ENCODE results near the gene SOX6. TPM values are rescaled to one million over a fixed set of nuclear protein-coding genes. Genes with fewer than 3 reads are reported as not detected.
A peak's percentile ranks its signal among the peaks of the same experiment; 100 is the strongest.
"Not testable (repeated sequence)": the region's sequence is repeated elsewhere in the genome, so short reads cannot be mapped to it uniquely, and the experiment has no call there.

The SOX6 gene
- total RNA-seq, 1 donor from 2014 or later = 34.6 TPM

- intact Hi-C loops (cut with DNase I) = no loop called here
Measured at GRCh38 chr11:16031210-16031609, 325.1 kb downstream of the SOX6 start.

GRCh38 chr11:16030664-16031063, 325.7 kb downstream of the SOX6 start:
- intact Hi-C loops (cut with DNase I) = no loop called here
- DNase-seq (ENCODE audit: low spot score) = no peak

More at GRCh38 chr11:16031210-16031609, 325.1 kb downstream of the SOX6 start:
- no peak for DNase-seq (ENCODE audit: low spot score)

GRCh38 chr11:16029151-16029550, 327.2 kb downstream of the SOX6 start:
- DNase-seq (ENCODE audit: low spot score); intact Hi-C loops (cut with DNase I): not testable (repeated sequence)

- no peak for DNase-seq (ENCODE audit: low spot score)
Measured at GRCh38 chr11:16028419-16028818, 327.9 kb downstream of the SOX6 start.

GRCh38 chr11:16027621-16028020, 328.7 kb downstream of the SOX6 start:
- no peak for DNase-seq (ENCODE audit: low spot score)
- intact Hi-C loops (cut with DNase I) = no loop called here

More at GRCh38 chr11:16028419-16028818, 327.9 kb downstream of the SOX6 start:
- intact Hi-C loops (cut with DNase I) = no loop called here

GRCh38 chr11:16026849-16027248, 329.5 kb downstream of the SOX6 start:
- intact Hi-C loops (cut with DNase I) = no loop called here

GRCh38 chr11:16018931-16019330, 337.4 kb downstream of the SOX6 start:
- intact Hi-C loops (cut with DNase I) = no loop called here
- DNase-seq (ENCODE audit: low spot score) = no peak

More at GRCh38 chr11:16026849-16027248, 329.5 kb downstream of the SOX6 start:
- no peak for DNase-seq (ENCODE audit: low spot score)

- intact Hi-C loops (cut with DNase I) = no loop called here
- no peak for DNase-seq (ENCODE audit: low spot score)
Measured at GRCh38 chr11:16016468-16016829, 339.9 kb downstream of the SOX6 start.

- no peak for DNase-seq (ENCODE audit: low spot score)
- intact Hi-C loops (cut with DNase I) = no loop called here
Measured at GRCh38 chr11:16015741-16016467, 340.4 kb downstream of the SOX6 start.

- intact Hi-C loops (cut with DNase I) = no loop called here
- no peak for DNase-seq (ENCODE audit: low spot score)
Measured at GRCh38 chr11:16013649-16014275, 342.6 kb downstream of the SOX6 start.

- no peak for DNase-seq (ENCODE audit: low spot score)
- intact Hi-C loops (cut with DNase I) = no loop called here
Measured at GRCh38 chr11:16013242-16013641, 343.1 kb downstream of the SOX6 start.

GRCh38 chr11:16012125-16012751, 344.1 kb downstream of the SOX6 start:
- intact Hi-C loops (cut with DNase I) = no loop called here

GRCh38 chr11:16011396-16011795, 344.9 kb downstream of the SOX6 start:
- intact Hi-C loops (cut with DNase I) = no loop called here
- no peak for DNase-seq (ENCODE audit: low spot score)

More at GRCh38 chr11:16012125-16012751, 344.1 kb downstream of the SOX6 start:
- no peak for DNase-seq (ENCODE audit: low spot score)

GRCh38 chr11:16009021-16009420, 347.3 kb downstream of the SOX6 start:
- no peak for DNase-seq (ENCODE audit: low spot score)
- intact Hi-C loops (cut with DNase I) = no loop called here

- no peak for DNase-seq (ENCODE audit: low spot score)
- intact Hi-C loops (cut with DNase I) = no loop called here
Measured at GRCh38 chr11:16007514-16007913, 348.8 kb downstream of the SOX6 start.

GRCh38 chr11:16002942-16003341, 353.4 kb downstream of the SOX6 start:
- peak; percentile 70 for DNase-seq (ENCODE audit: low spot score)
- intact Hi-C loops (cut with DNase I) = no loop called here

- intact Hi-C loops (cut with DNase I) = no loop called here
- no peak for DNase-seq (ENCODE audit: low spot score)
Measured at GRCh38 chr11:16001899-16002426, 354.4 kb downstream of the SOX6 start.

GRCh38 chr11:16001044-16001568, 355.2 kb downstream of the SOX6 start:
- DNase-seq (ENCODE audit: low spot score) = no peak
- intact Hi-C loops (cut with DNase I) = no loop called here

GRCh38 chr11:16000065-16000464, 356.3 kb downstream of the SOX6 start:
- intact Hi-C loops (cut with DNase I) = no loop called here
- no peak for DNase-seq (ENCODE audit: low spot score)

- intact Hi-C loops (cut with DNase I) = no loop called here
- DNase-seq (ENCODE audit: low spot score) = no peak
Measured at GRCh38 chr11:15993345-15993744, 363.0 kb downstream of the SOX6 start.
